B cell (primary cell): ENCODE results near the gene MT1G. TPM values are rescaled to one million over a fixed set of nuclear protein-coding genes. Genes with fewer than 3 reads are reported as not detected.

ENCODE experiments used
- ATAC-seq: fragments of 200-7000 bp; cut with Tn5 transposase; one replicate; pipeline ENCODE4 v1.10.0; 2021; ENCODE audit warnings: low read depth, mild to moderate bottlenecking, moderate number of reproducible peaks, moderate library complexity
- CTCF ChIA-PET: fragments of 350-600 bp; sonication (Branson Sonifier 250); formaldehyde crosslinking; loops from one replicate; lab custom pipeline; 2021; ENCODE audit warnings: antibody characterized with exemption, inconsistent platforms; lab: Charles Lee
- POLR2A ChIA-PET: fragments of 350-600 bp; sonication (Branson Sonifier 250); formaldehyde crosslinking; loops from one replicate; lab custom pipeline; 2021; ENCODE audit warnings: antibody characterized with exemption; lab: Charles Lee
- DNase-seq: peaks from one replicate; pipeline ENCODE4 v3.0.0; 2013
- H2AFZ ChIP-seq: 2 replicates; pipeline ENCODE4 v1.6.1; 2012; ENCODE audit warnings: mild to moderate bottlenecking, low read depth, low read length; ENCODE audit not compliant: insufficient read depth, poor library complexity, severe bottlenecking
- H3K27ac ChIP-seq, 2 donors: 1 replicate in 1 of 2; 2 replicates in 1 of 2; pipeline ENCODE4 v1.5.1; 2012 to 2013; ENCODE audit warnings: low read length in 2 of 2, mild to moderate bottlenecking in 2 of 2, moderate library complexity in 1 of 2
- H3K27me3 ChIP-seq, 4 experiments: fragments of 200-600 bp in 1 of 4; sonication (generic) in 1 of 4; replicated peaks in 1 of 4; 1 replicate in 2 of 4; 2 replicates in 2 of 4; pipeline versions ENCODE4 v1.6.1 to v1.7.0; 2013 to 2016; ENCODE audit warnings: low read length in 3 of 4, mild to moderate bottlenecking in 2 of 4, mixed read lengths in 1 of 4, moderate library complexity in 1 of 4; ENCODE audit not compliant: insufficient read depth in 4 of 4, control insufficient read depth in 3 of 4; ENCODE audit errors: control extremely low read depth in 1 of 4
- H3K36me3 ChIP-seq, 2 experiments: replicated peaks in 1 of 2; 1 replicate in 1 of 2; 2 replicates in 1 of 2; pipeline versions ENCODE4 v1.6.1 to v1.7.1; 2013; ENCODE audit warnings: low read length in 1 of 2; ENCODE audit not compliant: insufficient read depth in 2 of 2, control insufficient read depth in 1 of 2; ENCODE audit errors: control extremely low read depth in 1 of 2, extremely low read depth in 1 of 2
- H3K4me1 ChIP-seq, 2 donors: fragments of 200-600 bp in 1 of 2; sonication (generic) in 1 of 2; 1 replicate in 1 of 2; 2 replicates in 1 of 2; pipeline versions ENCODE4 v1.5.1 to v1.6.1; 2013 to 2017; ENCODE audit warnings: low read length in 2 of 2; ENCODE audit not compliant: control insufficient read depth in 2 of 2, insufficient read depth in 2 of 2
- H3K4me2 ChIP-seq: replicated peaks from 2 replicates; pipeline ENCODE3; 2012; ENCODE audit warnings: mild to moderate bottlenecking, low read depth, low read length; ENCODE audit not compliant: poor library complexity, severe bottlenecking
- H3K4me3 ChIP-seq, 5 experiments: fragments of 200-600 bp in 1 of 5; sonication (generic) in 1 of 5; 1 replicate in 3 of 5; 2 replicates in 2 of 5; pipeline versions ENCODE4 v1.5.1 to v1.7.0; 2011 to 2016; ENCODE audit warnings: low read length in 4 of 5, mild to moderate bottlenecking in 4 of 5, low read depth in 2 of 5, control low read depth in 1 of 5, moderate library complexity in 1 of 5; ENCODE audit not compliant: insufficient read depth in 1 of 5; ENCODE audit errors: control extremely low read depth in 1 of 5, extremely low read depth in 1 of 5
- H3K79me2 ChIP-seq: fragments of 200-600 bp; sonication (generic); one replicate; pipeline ENCODE4 v1.6.0; 2016; ENCODE audit warnings: low read length; ENCODE audit not compliant: control insufficient read depth, insufficient read depth
- H3K9ac ChIP-seq: fragments of 200-600 bp; sonication (generic); 2 replicates; pipeline ENCODE4 v1.6.1; 2017; ENCODE audit warnings: mild to moderate bottlenecking, low read length, moderate library complexity
- H3K9me3 ChIP-seq, 3 donors: one replicate each; pipeline versions ENCODE4 v1.6.1 to v1.7.1; 2013; ENCODE audit warnings: low read length in 2 of 3; ENCODE audit not compliant: control insufficient read depth in 2 of 3, insufficient read depth in 1 of 3; ENCODE audit errors: control extremely low read depth in 1 of 3
- H4K20me1 ChIP-seq: 2 replicates; pipeline ENCODE4 v1.6.0; 2012; ENCODE audit warnings: mild to moderate bottlenecking, low read length; ENCODE audit not compliant: insufficient read depth, control insufficient read depth, poor library complexity, severe bottlenecking
- H3K27ac Mint-ChIP-seq: one replicate; pipeline ENCODE4 v1.8.0; 2021; ENCODE audit warnings: mixed read lengths
- H3K27me3 Mint-ChIP-seq: one replicate; pipeline ENCODE4 v1.8.0; 2021; ENCODE audit warnings: mixed read lengths
- H3K4me1 Mint-ChIP-seq: one replicate; pipeline ENCODE4 v1.8.0; 2021; ENCODE audit warnings: mixed read lengths
- H3K4me3 Mint-ChIP-seq: one replicate; pipeline ENCODE4 v1.8.0; 2021; ENCODE audit warnings: mixed read lengths
- H3K9me3 Mint-ChIP-seq: one replicate; pipeline ENCODE4 v1.8.0; 2022; ENCODE audit warnings: mixed read lengths; ENCODE audit not compliant: insufficient read depth
- CTCF ChIP-seq: fragments of 200-600 bp; IDR thresholded peaks from one replicate; pipeline ENCODE4 v1.8.0; 2022; ENCODE audit warnings: antibody characterized with exemption, mild to moderate bottlenecking
- EZH2 ChIP-seq: IDR thresholded peaks from 2 replicates; pipeline ENCODE4 v1.6.1; 2012; ENCODE audit warnings: borderline replicate concordance, low read depth, mild to moderate bottlenecking, moderate library complexity, low read length; ENCODE audit not compliant: insufficient read depth, poor library complexity, severe bottlenecking
- WGBS: methylation state at CpG from one replicate; pipeline ENCODE4 v1.1.5; 2013; ENCODE audit warnings: missing lambda C conversion rate; ENCODE audit not compliant: insufficient coverage; 5-methylcytosine and 5-hydroxymethylcytosine counted together
- intact Hi-C: fragments of 100-400 bp; cut with micrococcal nuclease; formaldehyde crosslinking; loops from one replicate; pipeline ENCODE4 v1.10.0; 2022
- polyA plus RNA-seq: library from polyadenylated mRNA; depleted of rRNA; stranded (reverse); fragments of >200 nt; gene quantifications from 2 replicates; pipeline ENCODE4 v1.2.3, GENCODE V29; 2012
- total RNA-seq, 2 donors: library from RNA; stranded (reverse); fragments of 120-200 nt in 1 of 2; gene quantifications; 1 replicate in 1 of 2; 2 replicates in 1 of 2; pipeline versions ENCODE4 v1.2.3 to v1.2.4, GENCODE V29; 2013 to 2022

Gene MT1G
- total and polyA plus RNA-seq, 2 donors (not counting 1 experiment from before 2014, with no cell fraction given) = not detected

- intact Hi-C loops = loop anchor here (10.0 kb wide), 1 partner anchor 52 kb away; the partner anchor contains the start of gene MT1X
- CTCF ChIA-PET = no interaction called here
- H2AFZ ChIP-seq = no peak overlapping the region
Observed at GRCh38 chr16:56632848-56633365, 35.0 kb downstream of the MT1G start.

GRCh38 chr16:56632156-56632847 lies 35.6 kb downstream of the MT1G start, which contains the start of gene MT1M:
Gene MT1M (plus strand): TSS chr16:56632659. CDS start chr16:56632732, 73 bp downstream.
- no peaks in the 10 kb centered on the region for H3K36me3 ChIP-seq
- no peak within 1 kb of the TSS for H3K27ac Mint-ChIP-seq
- H3K4me3 Mint-ChIP-seq = peak within 1 kb of the TSS; percentile 80
- peak within 1 kb of the TSS; percentile 51 for H2AFZ ChIP-seq
- no peaks in the 10 kb centered on the region for H3K9me3 Mint-ChIP-seq
- 4% methylated on average over 51 of the region's 61 CpGs for WGBS
- TF ChIP-seq CTCF (no peak), EZH2 (no peak)
- ATAC-seq (no peak), DNase-seq (peak; percentile 34)
- no peaks in the 10 kb centered on the region for H4K20me1 ChIP-seq
- peaks cover 32% of the 10 kb centered on the region for H3K4me1 Mint-ChIP-seq
- H3K4me2 ChIP-seq = peak within 1 kb of the TSS; percentile 67
- peak within 1 kb of the TSS in 4 of 5 experiments; percentile 13 to 52 (median 22) for H3K4me3 ChIP-seq
- ChIA-PET CTCF (no interaction called here), POLR2A (no interaction called here)
- no peak within 1 kb of the TSS for H3K27ac ChIP-seq
- H3K79me2 ChIP-seq = no peaks in the 10 kb centered on the region
- H3K9ac ChIP-seq = peak within 1 kb of the TSS; percentile 48
- peaks cover 36 to 37% of the 10 kb centered on the region in 2 donors for H3K4me1 ChIP-seq
- peaks cover 0 to 61% (median 31%) of the 10 kb centered on the region in 4 experiments for H3K27me3 ChIP-seq
- intact Hi-C loops = loop anchor here (10.0 kb wide), 1 partner anchor 52 kb away; the partner anchor contains the start of gene MT1X
- peaks cover 0 to 4% (median 0%) of the 10 kb centered on the region in 3 donors for H3K9me3 ChIP-seq
- H3K27me3 Mint-ChIP-seq = peaks cover 58% of the 10 kb centered on the region

More at GRCh38 chr16:56632848-56633365, 35.0 kb downstream of the MT1G start:
- Histone ChIP-seq H3K27ac (no peak overlapping the region), H3K9ac (no peak overlapping the region), H3K4me2 (peak overlapping the region; percentile 67), H3K9me3 (peaks cover 0 to 4% (median 0%) of the 10 kb centered on the region in 3 donors), H3K79me2 (no peaks in the 10 kb centered on the region), H3K4me3 (peak overlapping the region in 1 of 5 experiments; percentile 52), H3K4me1 (peaks cover 36 to 40% of the 10 kb centered on the region in 2 donors), H3K36me3 (no peaks in the 10 kb centered on the region), H3K27me3 (peaks cover 0 to 66% (median 34%) of the 10 kb centered on the region in 4 experiments), H4K20me1 (no peaks in the 10 kb centered on the region)
- WGBS = 0% methylated on average over 2 of the region's 6 CpGs
- DNase-seq = no peak
- peaks cover 36% of the 10 kb centered on the region for H3K4me1 Mint-ChIP-seq
- TF ChIP-seq EZH2 = no peak
- no peak for ATAC-seq
- H3K27me3 Mint-ChIP-seq = peaks cover 64% of the 10 kb centered on the region
- POLR2A ChIA-PET = no interaction called here
- H3K27ac Mint-ChIP-seq = no peak overlapping the region
- no peaks in the 10 kb centered on the region for H3K9me3 Mint-ChIP-seq
- H3K4me3 Mint-ChIP-seq = peak overlapping the region; percentile 80
